SU-DHL-6 (cell line): ENCODE measurements around the gene ZNF469.

Experiments
- CTCF ChIP-seq: fragments of 200-600 bp; sonication (generic); IDR thresholded peaks from one replicate; pipeline ENCODE4 v1.5.1; 2017; ENCODE audit warnings: antibody characterized with exemption, mild to moderate bottlenecking, low read length, moderate library complexity; ENCODE audit not compliant: insufficient read depth, poor library complexity, severe bottlenecking
- EZH2phosphoT487 ChIP-seq: fragments of 200-600 bp; sonication (generic), shearing (Covaris generic); conservative IDR thresholded peaks from 2 replicates; pipeline ENCODE4 v1.6.1; 2018; ENCODE audit warnings: mild to moderate bottlenecking, antibody characterized with exemption, low read length, moderate library complexity, mixed read lengths

DNA sequence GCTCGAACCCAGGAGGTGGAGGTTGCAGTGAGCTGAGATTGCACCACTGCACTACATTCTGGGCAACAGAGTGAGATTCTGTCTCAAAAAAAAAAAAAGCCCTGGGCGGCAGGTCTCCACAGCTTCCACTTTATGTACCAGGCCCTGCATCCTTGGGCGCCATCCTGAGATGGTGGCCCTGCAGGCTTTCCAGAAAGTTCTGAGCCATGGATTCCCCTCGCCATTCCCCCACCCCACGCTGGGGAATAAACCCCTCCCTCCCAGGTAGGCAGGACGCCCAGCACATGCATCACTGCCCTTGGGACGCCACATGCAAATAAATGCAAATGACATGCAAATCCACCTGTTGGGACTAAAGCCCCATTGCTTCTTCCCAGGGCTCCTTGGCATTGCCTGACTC lies 13.8 kb upstream of the ZNF469 start:
- TF ChIP-seq CTCF, result no peak
- no peak for TF ChIP-seq EZH2phosphoT487
